ENCODE measurements around the gene LSM12. TPM values are rescaled to one million over a fixed set of nuclear protein-coding genes. Genes with fewer than 3 reads are reported as not detected.
A peak's percentile ranks its signal among the peaks of the same experiment; 100 is the strongest.

Gene LSM12
- total and polyA plus RNA-seq, 8 donors, result 31.3 to 53.2 (median 37.2) TPM

GRCh38 chr17:44110011-44110686 lies 43.7 kb upstream of the LSM12 start:
- DNase-seq (no peak), ATAC-seq (no peak)
- no peaks in the 10 kb centered on the region for H3K9me3 ChIP-seq
- no peaks in the 10 kb centered on the region for H3K27me3 ChIP-seq
- H3K36me3 ChIP-seq, result peaks cover 0 to 16% of the 10 kb centered on the region in 2 donors
- intact Hi-C loops (cut with DNase I), result no loop called here
- peaks cover 43 to 52% of the 10 kb centered on the region in 2 donors for H3K4me1 ChIP-seq
- TF ChIP-seq, protein P1, sequence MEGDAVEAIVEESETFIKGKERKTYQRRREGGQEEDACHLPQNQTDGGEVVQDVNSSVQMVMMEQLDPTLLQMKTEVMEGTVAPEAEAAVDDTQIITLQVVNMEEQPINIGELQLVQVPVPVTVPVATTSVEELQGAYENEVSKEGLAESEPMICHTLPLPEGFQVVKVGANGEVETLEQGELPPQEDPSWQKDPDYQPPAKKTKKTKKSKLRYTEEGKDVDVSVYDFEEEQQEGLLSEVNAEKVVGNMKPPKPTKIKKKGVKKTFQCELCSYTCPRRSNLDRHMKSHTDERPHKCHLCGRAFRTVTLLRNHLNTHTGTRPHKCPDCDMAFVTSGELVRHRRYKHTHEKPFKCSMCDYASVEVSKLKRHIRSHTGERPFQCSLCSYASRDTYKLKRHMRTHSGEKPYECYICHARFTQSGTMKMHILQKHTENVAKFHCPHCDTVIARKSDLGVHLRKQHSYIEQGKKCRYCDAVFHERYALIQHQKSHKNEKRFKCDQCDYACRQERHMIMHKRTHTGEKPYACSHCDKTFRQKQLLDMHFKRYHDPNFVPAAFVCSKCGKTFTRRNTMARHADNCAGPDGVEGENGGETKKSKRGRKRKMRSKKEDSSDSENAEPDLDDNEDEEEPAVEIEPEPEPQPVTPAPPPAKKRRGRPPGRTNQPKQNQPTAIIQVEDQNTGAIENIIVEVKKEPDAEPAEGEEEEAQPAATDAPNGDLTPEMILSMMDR (IDR thresholded peaks at IDR 0.05), result no peak
- peak overlapping the region; percentile 72 to 80 for H3K27ac ChIP-seq
- H3K4me3 ChIP-seq, result peak overlapping the region; percentile 27 to 43

DNA sequence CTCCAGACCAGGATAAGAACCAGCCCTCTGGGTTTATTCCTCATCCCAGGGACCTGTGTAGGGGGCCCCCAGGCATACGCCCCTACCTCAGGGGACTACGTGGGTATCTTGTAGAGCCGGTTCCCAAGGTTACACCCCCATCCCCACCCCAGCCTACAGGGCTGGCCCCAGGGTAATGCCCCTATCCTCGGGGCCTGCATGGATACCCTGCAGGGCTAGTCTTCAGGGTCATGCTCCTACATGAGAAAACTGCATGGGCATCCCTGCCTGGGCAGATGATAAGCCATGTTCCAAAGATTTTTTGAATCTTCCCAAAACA lies 42.8 kb upstream of the LSM12 start:
- H3K27ac ChIP-seq, result peak overlapping the region in 1 of 2 donors; percentile 55
- ATAC-seq, result no peak
- H3K4me1 ChIP-seq, result peaks cover 43 to 52% of the 10 kb centered on the region in 2 donors
- no peaks in the 10 kb centered on the region for H3K27me3 ChIP-seq
- no peak for DNase-seq
- no peak overlapping the region for H3K4me3 ChIP-seq
- peaks cover 0 to 7% of the 10 kb centered on the region in 2 donors for H3K36me3 ChIP-seq
- TF ChIP-seq, protein P1 (IDR thresholded peaks at IDR 0.05), result no peak
- intact Hi-C loops (cut with DNase I), result no loop called here
- no peaks in the 10 kb centered on the region for H3K9me3 ChIP-seq

- peak; percentile 33 for ATAC-seq
- Histone ChIP-seq H3K27me3 (no peaks in the 10 kb centered on the region), H3K27ac (peak overlapping the region; percentile 55 to 56), H3K9me3 (no peaks in the 10 kb centered on the region), H3K4me3 (no peak overlapping the region), H3K36me3 (peaks cover 0 to 5% of the 10 kb centered on the region in 2 donors), H3K4me1 (peaks cover 43 to 52% of the 10 kb centered on the region in 2 donors)
- peak in 3 of 4 donors; percentile 42 to 72 (median 72) for DNase-seq
- intact Hi-C loops (cut with DNase I), result no loop called here
- TF ChIP-seq, protein P1 (IDR thresholded peaks at IDR 0.05), result no peak
These were observed 42.2 kb upstream of the LSM12 start for GRCh38 chr17:44108440-44109311.

- H3K27me3 ChIP-seq, result no peaks in the 10 kb centered on the region
- peaks cover 40 to 44% of the 10 kb centered on the region in 2 donors for H3K4me1 ChIP-seq
- intact Hi-C loops (cut with DNase I), result no loop called here
- H3K36me3 ChIP-seq, result peaks cover 0 to 5% of the 10 kb centered on the region in 2 donors
- TF ChIP-seq, protein P1 (IDR thresholded peaks at IDR 0.05), result no peak
- no peaks in the 10 kb centered on the region for H3K9me3 ChIP-seq
- DNase-seq (no peak), ATAC-seq (no peak)
- no peak overlapping the region for H3K4me3 ChIP-seq
- no peak overlapping the region for H3K27ac ChIP-seq
These were observed 40.3 kb upstream of the LSM12 start for GRCh38 chr17:44106801-44107200.

DNA sequence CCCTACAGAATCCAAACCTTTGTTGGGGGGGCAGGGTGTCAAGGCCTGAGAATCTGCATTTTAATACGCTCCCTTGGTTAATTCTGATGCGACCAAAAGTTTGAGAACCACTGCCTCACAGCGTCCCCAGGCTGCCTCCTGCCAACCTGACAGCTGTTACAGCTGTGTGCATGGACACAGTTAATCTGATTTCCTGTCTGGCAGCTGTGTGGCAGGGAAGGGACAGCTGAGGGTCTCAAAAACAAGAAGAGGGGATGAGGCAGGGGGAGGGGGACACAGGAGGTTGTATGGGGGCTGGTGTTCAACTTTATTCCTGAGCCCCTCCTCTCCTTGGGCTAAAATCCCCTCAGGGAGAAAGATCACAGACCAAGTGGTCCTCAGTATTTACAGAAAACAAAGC lies 39.5 kb upstream of the LSM12 start:
- Histone ChIP-seq H3K4me3 (no peak overlapping the region), H3K36me3 (peaks cover 0 to 7% of the 10 kb centered on the region in 2 donors), H3K4me1 (peaks cover 32 to 36% of the 10 kb centered on the region in 2 donors), H3K9me3 (no peaks in the 10 kb centered on the region), H3K27ac (no peak overlapping the region), H3K27me3 (no peaks in the 10 kb centered on the region)
- DNase-seq (peak in 1 of 4 donors; percentile 49), ATAC-seq (no peak)
- intact Hi-C loops (cut with DNase I), result no loop called here
- TF ChIP-seq, protein P1 (IDR thresholded peaks at IDR 0.05), result no peak

Data from left lung (tissue), 10 donors.